GM06990 (cell line): ENCODE results near the gene SHC3.

ENCODE experiments used
- DNase-seq: peaks from one replicate; pipeline ENCODE4 v3.0.0-alpha.2; 2011; ENCODE audit not compliant: insufficient read length; ENCODE audit errors: extremely low read depth
- H3K27me3 ChIP-seq: replicated peaks from 2 replicates; pipeline ENCODE4 v1.6.0; 2011; ENCODE audit warnings: low read length; ENCODE audit not compliant: control insufficient read depth, insufficient read depth
- H3K36me3 ChIP-seq: 2 replicates; pipeline ENCODE4 v1.5.1; 2011; ENCODE audit warnings: low read length; ENCODE audit not compliant: control insufficient read depth, insufficient read depth
- H3K4me3 ChIP-seq: replicated peaks from 2 replicates; pipeline ENCODE4 v1.5.1; 2011; ENCODE audit warnings: low read depth, mild to moderate bottlenecking, control low read depth, low read length
- CTCF ChIP-seq: IDR thresholded peaks from 2 replicates; pipeline ENCODE4 v1.5.1; 2011; ENCODE audit warnings: low read length, control low read depth, mild to moderate bottlenecking, inconsistent platforms; ENCODE audit not compliant: insufficient read depth, poor library complexity, severe bottlenecking

Gene SHC3

GRCh38 chr9:89060790-89061189, 117.8 kb downstream of the SHC3 start:
- Histone ChIP-seq H3K4me3 (no peak overlapping the region), H3K36me3 (no peaks in the 10 kb centered on the region), H3K27me3 (no peaks in the 10 kb centered on the region; the same call in 1 of the 2 replicates)
- TF ChIP-seq CTCF, result no peak
- DNase-seq, result no peak

DNA sequence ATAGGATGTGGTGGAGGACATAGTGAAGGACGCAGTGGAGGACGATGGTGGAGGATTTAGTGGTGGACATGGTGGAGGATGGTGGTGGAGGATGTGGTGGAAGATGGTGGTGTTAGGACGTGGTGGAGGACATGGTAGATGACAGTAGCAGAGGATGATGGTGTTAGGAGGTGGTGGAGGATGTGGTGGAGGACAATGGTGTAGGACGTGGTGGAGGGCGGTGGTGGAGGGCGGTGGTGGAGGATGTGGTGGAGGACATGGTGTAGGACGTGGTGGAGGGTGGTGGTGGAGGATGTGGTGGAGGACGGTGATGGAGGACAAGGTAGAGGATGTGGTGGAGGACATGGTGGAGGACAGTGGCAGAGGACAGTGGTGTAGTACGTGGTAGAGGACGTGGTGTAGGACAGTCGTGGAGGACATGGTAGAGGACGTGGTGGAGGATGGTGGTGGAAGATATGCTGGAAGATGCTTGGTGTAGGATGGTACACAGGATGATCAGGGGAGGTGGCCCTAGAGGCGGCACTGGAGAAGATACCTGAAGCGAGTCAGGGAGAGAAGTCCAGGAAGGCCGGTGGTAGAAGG, 118.6 kb downstream of the SHC3 start:
- H3K27me3 ChIP-seq, result peaks cover 2% of the 10 kb centered on the region
- H3K4me3 ChIP-seq, result no peak overlapping the region
- no peak for TF ChIP-seq CTCF
- no peak for DNase-seq
- H3K36me3 ChIP-seq, result no peaks in the 10 kb centered on the region

- DNase-seq, result no peak
- TF ChIP-seq CTCF, result no peak
- no peaks in the 10 kb centered on the region for H3K36me3 ChIP-seq
- H3K4me3 ChIP-seq, result no peak overlapping the region
- H3K27me3 ChIP-seq, result peaks cover 2% of the 10 kb centered on the region
Observed at GRCh38 chr9:89058906-89059305, 119.7 kb downstream of the SHC3 start.

- H3K27me3 ChIP-seq, result peaks cover 2% of the 10 kb centered on the region; the same call in 1 of the 2 replicates
- TF ChIP-seq CTCF, result no peak
- no peak for DNase-seq
- H3K36me3 ChIP-seq, result no peaks in the 10 kb centered on the region
- no peak overlapping the region for H3K4me3 ChIP-seq
Observed at GRCh38 chr9:89054865-89055495, 123.6 kb downstream of the SHC3 start.

DNA sequence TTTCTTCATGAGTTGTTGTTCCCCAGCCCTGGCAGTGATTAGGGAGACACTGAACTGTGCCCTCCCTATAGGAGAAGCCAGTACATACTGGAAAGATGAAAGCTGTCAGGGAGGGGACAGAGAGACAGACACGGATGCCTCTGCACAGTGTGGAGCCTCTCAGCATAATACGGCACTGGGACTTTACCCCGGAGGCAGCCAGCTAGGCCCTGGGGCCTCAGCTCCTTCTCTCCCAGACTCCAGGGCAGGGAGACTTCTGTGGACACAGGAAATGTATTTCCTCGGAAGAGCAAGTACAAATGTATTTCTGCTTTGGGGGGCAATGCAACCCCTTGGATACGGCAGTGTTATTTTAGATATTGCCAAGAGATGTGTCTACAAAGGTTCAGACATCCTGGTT, 125.3 kb downstream of the SHC3 start:
- peaks cover 2% of the 10 kb centered on the region; the same call in 1 of the 2 replicates for H3K27me3 ChIP-seq
- H3K36me3 ChIP-seq, result no peaks in the 10 kb centered on the region
- TF ChIP-seq CTCF, result no peak
- no peak for DNase-seq
- H3K4me3 ChIP-seq, result no peak overlapping the region
